Activated T-helper 2 cell treated with anti-CD3 and anti-CD28 coated beads, Interferon-gamma antibody, Interleukin-2, Interleukin-4, amounts not matched to agents 10 μg/mL and 5 μg/mL and 100 μg/mL, durations not matched to agents 14 hours and 24 hours and 36 hours (primary cell): ENCODE data around the gene SGCD. TPM values are rescaled to one million over a fixed set of nuclear protein-coding genes. Genes with fewer than 3 reads are reported as not detected.

Source experiments
- DNase-seq: peaks from one replicate; pipeline ENCODE4 v3.0.0; 2021; ENCODE audit warnings: low spot score
- H3K27ac Mint-ChIP-seq: one replicate; pipeline ENCODE4 v1.8.0; 2021; ENCODE audit warnings: mixed read lengths
- H3K27me3 Mint-ChIP-seq: one replicate; pipeline ENCODE4 v1.8.0; 2021; ENCODE audit warnings: low read depth, mixed read lengths
- H3K36me3 Mint-ChIP-seq: one replicate; pipeline ENCODE4 v1.8.0; 2021; ENCODE audit warnings: low read depth, mixed read lengths
- H3K4me1 Mint-ChIP-seq: one replicate; pipeline ENCODE4 v1.8.0; 2021; ENCODE audit warnings: low read depth, mixed read lengths
- H3K4me3 Mint-ChIP-seq: one replicate; pipeline ENCODE4 v1.8.0; 2021; ENCODE audit warnings: low read depth, mild to moderate bottlenecking, moderate library complexity, mixed read lengths
- H3K9me3 Mint-ChIP-seq: one replicate; pipeline ENCODE4 v1.8.0; 2021; ENCODE audit warnings: mixed read lengths
- intact Hi-C: fragments of 100-400 bp; cut with micrococcal nuclease; formaldehyde crosslinking; loops from one replicate; pipeline ENCODE4 v1.15.1; 2023
- total RNA-seq: library from RNA; stranded (reverse); gene quantifications from 2 replicates; pipeline ENCODE4 v1.2.3, GENCODE V29; 2022

Gene SGCD
- total RNA-seq, 1 donor from 2014 or later: not detected

DNA sequence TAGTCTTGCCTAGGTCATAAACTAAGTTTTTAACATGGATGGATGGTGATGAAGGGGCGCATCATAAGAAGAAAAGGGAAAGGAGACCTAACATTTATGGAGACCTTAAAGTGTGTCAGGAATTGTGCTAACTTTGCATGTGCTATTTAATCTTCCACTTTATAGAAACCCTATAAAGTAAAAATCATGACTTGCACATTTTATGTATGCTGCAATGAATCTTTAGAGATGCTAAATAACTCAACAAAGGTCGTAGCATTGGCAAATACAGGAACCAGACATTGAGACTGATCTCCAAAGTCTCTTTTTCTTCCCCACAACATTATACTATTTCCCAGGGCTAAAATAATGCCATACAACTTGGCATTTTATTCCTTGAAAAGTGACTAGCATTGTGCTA, 214.6 kb downstream of the SGCD start:
- DNase-seq: no peak
- Mint-ChIP-seq H3K9me3 (no peaks in the 10 kb centered on the region), H3K27me3 (peaks cover 2% of the 10 kb centered on the region), H3K4me1 (no peaks in the 10 kb centered on the region), H3K4me3 (no peak overlapping the region), H3K27ac (no peak overlapping the region), H3K36me3 (no peaks in the 10 kb centered on the region)
- intact Hi-C loops: no loop called here

DNA sequence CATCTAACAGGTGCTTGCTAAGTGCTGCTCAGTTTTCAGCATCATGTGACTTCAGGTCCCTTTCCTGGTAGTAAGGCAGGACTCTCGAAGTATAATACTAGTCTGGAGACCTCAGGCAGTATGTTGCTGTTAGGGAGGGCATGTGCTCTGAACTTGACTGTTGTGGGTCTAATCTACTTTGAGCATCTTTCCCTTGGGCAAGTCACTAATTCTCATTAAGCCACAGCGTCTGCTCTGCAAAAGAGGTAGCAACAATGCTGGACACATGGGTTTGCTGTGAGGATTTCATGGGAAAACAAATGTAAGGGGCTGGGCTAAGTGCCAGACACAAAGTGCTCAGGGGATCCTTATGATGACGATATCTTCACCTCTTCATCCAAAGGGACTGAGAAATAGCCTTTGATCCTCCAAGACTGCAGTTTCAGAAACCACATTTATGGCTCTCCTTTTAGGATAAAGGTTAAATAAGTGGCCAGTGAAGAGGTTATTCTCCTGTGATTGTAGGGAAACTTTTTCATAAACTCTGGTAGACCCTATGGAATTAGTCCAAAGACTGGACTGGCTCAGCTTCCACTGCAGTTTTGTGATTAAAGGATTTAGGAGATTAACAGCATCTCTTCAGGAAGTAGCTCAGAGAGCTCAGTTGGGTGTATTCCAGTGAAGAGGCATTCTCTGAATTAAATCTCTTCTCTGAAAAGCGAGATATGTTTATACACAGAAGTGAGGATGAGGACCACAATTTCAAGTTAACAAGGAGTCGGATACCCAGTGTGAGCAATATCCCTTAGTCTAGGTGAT, 216.6 kb downstream of the SGCD start:
- Mint-ChIP-seq H3K4me1 (no peaks in the 10 kb centered on the region), H3K27me3 (peaks cover 2% of the 10 kb centered on the region), H3K9me3 (no peaks in the 10 kb centered on the region), H3K4me3 (no peak overlapping the region), H3K27ac (no peak overlapping the region), H3K36me3 (no peaks in the 10 kb centered on the region)
- intact Hi-C loops: no loop called here
- DNase-seq: no peak

DNA sequence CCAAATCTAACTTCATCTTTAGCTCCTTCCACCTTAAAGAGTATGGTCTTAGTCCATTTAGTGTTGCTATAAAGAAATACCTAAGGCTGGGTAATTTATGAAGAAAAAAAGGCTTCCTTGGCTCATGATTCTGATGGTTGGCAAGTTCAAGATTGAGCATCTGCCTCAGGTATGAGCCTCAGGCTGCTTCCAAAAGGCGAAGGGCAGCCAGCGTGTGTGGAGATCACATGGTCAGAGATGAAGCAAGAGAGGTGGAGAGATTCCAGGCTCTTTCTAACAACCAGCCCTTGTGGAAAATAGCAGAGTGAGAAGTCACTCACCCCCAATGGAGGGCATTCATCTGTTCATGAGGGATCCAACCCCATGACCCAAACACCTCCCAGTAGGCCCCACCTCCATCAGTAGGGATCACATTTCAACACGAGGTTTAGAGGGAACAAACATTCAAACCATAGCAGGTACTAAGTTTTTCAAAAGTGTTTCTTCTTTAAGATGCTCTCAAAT, 225.9 kb downstream of the SGCD start:
- intact Hi-C loops: no loop called here
- H3K4me1 Mint-ChIP-seq: no peaks in the 10 kb centered on the region
- no peaks in the 10 kb centered on the region for H3K9me3 Mint-ChIP-seq
- DNase-seq: no peak
- no peaks in the 10 kb centered on the region for H3K27me3 Mint-ChIP-seq
- no peak overlapping the region for H3K4me3 Mint-ChIP-seq
- no peaks in the 10 kb centered on the region for H3K36me3 Mint-ChIP-seq
- H3K27ac Mint-ChIP-seq: no peak overlapping the region

DNA sequence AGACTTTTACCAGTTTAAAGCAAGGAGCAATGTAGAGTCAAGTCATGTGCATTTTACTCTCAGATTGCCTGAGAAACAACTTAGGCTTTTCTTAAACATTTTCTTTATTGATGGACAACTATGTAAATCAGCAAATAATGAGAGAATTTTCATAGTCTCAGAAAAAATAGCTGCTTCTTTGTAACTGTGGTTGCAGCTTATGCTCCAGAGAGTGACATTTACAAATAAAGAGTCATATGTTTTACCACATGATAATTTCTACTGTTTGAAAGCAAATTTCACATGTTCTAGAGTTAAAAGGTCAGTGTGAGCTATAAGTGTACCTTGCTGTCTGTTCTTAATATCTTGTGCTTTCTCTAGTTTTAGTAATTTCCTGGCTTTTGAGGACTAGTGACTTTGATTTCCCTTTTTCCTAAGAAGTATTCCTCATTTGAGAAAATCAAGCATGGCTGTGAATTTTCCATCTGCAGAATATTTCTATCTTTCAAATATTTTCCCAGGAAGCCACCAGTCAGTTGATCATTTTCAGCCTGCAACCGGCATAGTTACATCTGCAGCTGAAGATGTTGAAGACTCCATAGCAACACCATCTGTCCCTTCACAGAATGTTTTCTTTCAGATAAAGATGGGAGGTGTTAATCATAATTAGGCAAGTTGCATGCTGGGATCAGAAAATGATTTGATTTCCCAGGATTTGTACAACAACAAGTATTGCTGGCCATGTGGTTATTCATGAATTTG, 229.9 kb downstream of the SGCD start:
- Mint-ChIP-seq H3K27me3 (peaks cover 3% of the 10 kb centered on the region), H3K36me3 (no peaks in the 10 kb centered on the region), H3K4me3 (no peak overlapping the region), H3K4me1 (no peaks in the 10 kb centered on the region), H3K9me3 (no peaks in the 10 kb centered on the region), H3K27ac (no peak overlapping the region)
- intact Hi-C loops: no loop called here
- no peak for DNase-seq

DNA sequence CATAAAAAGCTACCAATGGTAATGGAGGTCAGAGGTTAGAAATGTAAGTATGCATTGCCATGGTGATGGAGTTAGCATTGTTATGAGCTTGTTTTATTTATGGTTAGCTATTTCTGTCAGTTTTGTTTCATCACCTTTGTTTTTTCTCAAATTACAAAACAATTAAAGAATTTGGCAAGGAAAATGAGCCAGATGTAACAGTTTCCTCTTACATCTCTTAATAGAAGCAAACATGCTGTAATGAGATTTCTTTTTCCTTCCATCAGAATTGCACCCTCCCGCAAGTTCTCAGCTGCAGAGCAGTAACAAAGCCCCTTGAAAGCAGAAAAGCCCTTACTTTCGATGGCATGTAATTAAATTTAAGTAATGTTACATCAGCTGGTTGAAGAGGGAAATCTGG, 233.0 kb downstream of the SGCD start:
- DNase-seq: no peak
- Mint-ChIP-seq H3K9me3 (no peaks in the 10 kb centered on the region), H3K27me3 (peaks cover 3% of the 10 kb centered on the region), H3K4me1 (no peaks in the 10 kb centered on the region), H3K36me3 (no peaks in the 10 kb centered on the region), H3K4me3 (no peak overlapping the region), H3K27ac (no peak overlapping the region)
- intact Hi-C loops: no loop called here

DNA sequence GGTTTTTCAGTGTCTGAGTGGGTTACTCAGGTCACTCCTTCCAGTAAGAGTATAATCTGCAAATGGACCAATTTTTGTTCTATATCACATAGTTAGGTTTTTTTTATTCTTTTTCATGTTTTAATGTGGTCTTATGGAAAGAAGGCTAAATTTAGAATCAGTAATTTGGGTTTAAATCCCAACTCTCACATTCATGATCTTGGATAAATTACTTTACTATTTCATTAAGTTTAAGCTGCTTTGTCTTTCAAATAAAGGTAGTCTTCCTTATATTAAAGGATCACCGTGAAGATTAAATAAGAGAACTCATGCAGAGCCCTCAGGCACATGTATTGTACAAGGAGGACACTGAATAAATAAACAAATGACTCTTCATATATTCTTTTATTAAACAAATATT, 234.7 kb downstream of the SGCD start:
- H3K27ac Mint-ChIP-seq: no peak overlapping the region
- no peaks in the 10 kb centered on the region for H3K9me3 Mint-ChIP-seq
- peaks cover 3% of the 10 kb centered on the region for H3K27me3 Mint-ChIP-seq
- no peak for DNase-seq
- no peaks in the 10 kb centered on the region for H3K4me1 Mint-ChIP-seq
- intact Hi-C loops: no loop called here
- no peaks in the 10 kb centered on the region for H3K36me3 Mint-ChIP-seq
- no peak overlapping the region for H3K4me3 Mint-ChIP-seq

DNA sequence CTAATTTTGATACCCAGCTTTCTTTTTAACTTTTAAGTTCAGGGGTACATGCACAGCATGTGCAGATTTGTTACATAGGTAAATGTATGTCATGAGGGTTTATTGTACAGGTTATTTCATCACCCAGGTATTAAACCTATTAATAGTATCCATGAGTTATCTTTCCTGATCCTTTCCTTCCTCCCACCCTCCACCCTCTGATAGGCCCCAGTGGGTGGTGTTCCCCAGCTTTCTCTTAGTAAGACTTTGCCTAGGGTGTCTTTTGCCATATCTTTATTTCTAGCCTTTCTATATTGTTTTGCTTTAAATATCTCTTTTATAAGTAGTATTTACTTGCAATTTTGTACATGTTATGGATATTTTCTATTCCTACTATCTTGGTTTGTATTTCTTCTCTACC, 243.7 kb downstream of the SGCD start:
- H3K36me3 Mint-ChIP-seq: no peaks in the 10 kb centered on the region
- no peak overlapping the region for H3K4me3 Mint-ChIP-seq
- no peaks in the 10 kb centered on the region for H3K4me1 Mint-ChIP-seq
- H3K27me3 Mint-ChIP-seq: no peaks in the 10 kb centered on the region
- H3K27ac Mint-ChIP-seq: no peak overlapping the region
- intact Hi-C loops: no loop called here
- no peak for DNase-seq
- H3K9me3 Mint-ChIP-seq: no peaks in the 10 kb centered on the region

DNA sequence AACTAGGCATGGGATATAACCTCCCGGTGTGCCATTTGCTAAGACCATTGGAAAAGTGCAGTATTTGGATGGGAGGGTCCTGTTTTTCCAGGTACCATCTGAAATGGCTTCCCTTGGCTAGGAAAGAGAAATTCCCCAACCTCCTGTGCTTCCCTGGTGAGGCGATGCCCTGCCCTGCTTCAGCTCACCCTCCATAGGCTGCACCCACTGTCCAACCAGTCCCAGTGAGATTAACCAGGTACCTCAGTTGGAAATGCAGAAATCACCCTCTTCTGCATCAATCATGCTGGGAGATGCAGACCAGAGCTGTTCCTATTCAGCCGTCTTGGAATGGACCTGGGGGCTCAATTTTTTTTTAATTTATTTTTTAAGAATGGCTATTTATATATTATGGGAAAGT, 254.8 kb downstream of the SGCD start:
- Mint-ChIP-seq H3K36me3 (no peaks in the 10 kb centered on the region), H3K27ac (no peak overlapping the region), H3K4me3 (no peak overlapping the region), H3K4me1 (no peaks in the 10 kb centered on the region), H3K27me3 (peaks cover 5% of the 10 kb centered on the region), H3K9me3 (no peaks in the 10 kb centered on the region)
- intact Hi-C loops: no loop called here
- no peak for DNase-seq

DNA sequence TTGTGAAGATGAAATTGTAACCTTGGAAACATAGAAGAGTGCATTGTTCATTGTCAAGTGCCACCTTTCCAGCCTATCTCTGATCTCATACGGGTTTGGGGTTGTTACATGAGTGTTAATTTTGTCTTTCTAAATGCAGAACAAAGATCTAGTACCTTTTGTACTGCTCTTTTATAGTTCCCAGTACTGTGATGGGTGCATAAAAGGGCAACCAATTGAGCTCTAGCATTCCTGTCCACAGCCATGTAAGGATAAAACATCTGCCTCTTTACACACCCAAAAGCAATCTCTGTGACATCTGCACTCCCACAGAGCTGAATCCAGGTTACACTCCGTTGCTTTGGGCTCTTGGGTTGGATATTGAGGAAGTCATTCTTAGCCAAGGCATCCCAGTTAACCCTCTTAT, 255.2 kb downstream of the SGCD start:
- H3K4me1 Mint-ChIP-seq: no peaks in the 10 kb centered on the region
- DNase-seq: no peak
- H3K27me3 Mint-ChIP-seq: peaks cover 5% of the 10 kb centered on the region
- no peaks in the 10 kb centered on the region for H3K36me3 Mint-ChIP-seq
- H3K4me3 Mint-ChIP-seq: no peak overlapping the region
- H3K9me3 Mint-ChIP-seq: no peaks in the 10 kb centered on the region
- no peak overlapping the region for H3K27ac Mint-ChIP-seq
- intact Hi-C loops: no loop called here

DNA sequence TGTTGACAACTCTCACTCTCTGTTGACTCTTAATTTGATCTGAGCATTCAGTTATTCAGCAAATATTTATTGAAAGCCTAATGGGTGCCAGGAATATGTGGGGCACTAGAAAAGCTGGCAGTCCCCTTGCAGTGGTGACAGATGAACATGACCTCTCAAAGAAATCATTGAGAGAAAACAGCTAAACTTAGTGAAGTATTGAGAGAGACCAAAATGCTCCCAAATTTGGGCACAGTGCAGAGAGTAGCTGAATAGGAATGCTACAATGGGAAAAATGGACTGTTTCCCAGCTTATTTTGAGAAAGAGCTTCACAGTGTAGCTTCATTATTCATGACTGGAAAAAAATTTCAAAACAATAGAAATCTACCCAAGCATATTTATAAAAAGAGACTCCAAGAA, 257.9 kb downstream of the SGCD start:
- no peak for DNase-seq
- Mint-ChIP-seq H3K27me3 (peaks cover 10% of the 10 kb centered on the region), H3K36me3 (no peaks in the 10 kb centered on the region), H3K9me3 (no peaks in the 10 kb centered on the region), H3K4me1 (no peaks in the 10 kb centered on the region), H3K27ac (no peak overlapping the region), H3K4me3 (no peak overlapping the region)
- intact Hi-C loops: no loop called here

DNA sequence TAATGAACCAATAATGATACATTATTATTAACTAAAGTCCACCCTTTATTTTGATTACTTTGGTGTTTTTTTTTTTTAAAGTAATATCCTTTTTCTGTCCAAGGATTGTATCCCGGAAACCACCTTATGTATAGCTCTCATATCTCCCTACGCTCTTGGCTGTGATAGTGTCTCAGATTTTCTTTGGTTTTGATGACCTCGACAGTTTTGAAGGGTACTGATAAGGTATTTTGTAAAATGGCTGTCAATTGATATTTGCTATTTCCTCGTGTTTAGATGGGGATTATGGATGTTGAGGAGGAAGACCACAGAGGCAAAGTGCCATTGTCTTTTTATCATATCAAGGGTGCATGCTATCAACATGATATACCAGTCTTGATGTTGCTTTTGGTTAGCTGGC, 259.0 kb downstream of the SGCD start:
- intact Hi-C loops: no loop called here
- no peak for DNase-seq
- no peak overlapping the region for H3K27ac Mint-ChIP-seq
- no peaks in the 10 kb centered on the region for H3K36me3 Mint-ChIP-seq
- H3K27me3 Mint-ChIP-seq: peaks cover 14% of the 10 kb centered on the region
- no peak overlapping the region for H3K4me3 Mint-ChIP-seq
- H3K9me3 Mint-ChIP-seq: no peaks in the 10 kb centered on the region
- H3K4me1 Mint-ChIP-seq: no peaks in the 10 kb centered on the region

DNA sequence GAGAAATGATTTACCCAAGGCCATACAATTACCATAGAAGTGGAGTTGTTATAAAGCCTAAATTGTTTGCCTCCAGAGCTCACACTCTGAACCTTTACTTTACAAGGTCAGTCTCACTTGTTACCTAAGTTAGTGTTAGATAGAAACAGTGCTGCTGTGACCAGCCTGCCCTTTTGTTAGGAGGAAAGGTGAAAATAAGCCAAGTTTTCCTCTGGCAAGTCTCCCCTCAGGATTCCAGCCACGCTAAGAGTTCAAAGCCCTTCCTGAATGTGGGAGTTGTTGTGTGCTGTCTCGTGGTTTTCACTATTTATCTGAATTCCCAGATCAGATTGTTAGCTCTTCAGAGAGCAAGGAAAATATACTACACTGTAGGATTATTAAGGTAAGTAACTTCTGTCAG, 260.0 kb downstream of the SGCD start:
- no peaks in the 10 kb centered on the region for H3K9me3 Mint-ChIP-seq
- no peak overlapping the region for H3K27ac Mint-ChIP-seq
- H3K27me3 Mint-ChIP-seq: peaks cover 14% of the 10 kb centered on the region
- no peaks in the 10 kb centered on the region for H3K36me3 Mint-ChIP-seq
- intact Hi-C loops: no loop called here
- H3K4me1 Mint-ChIP-seq: no peaks in the 10 kb centered on the region
- H3K4me3 Mint-ChIP-seq: no peak overlapping the region
- DNase-seq: no peak

DNA sequence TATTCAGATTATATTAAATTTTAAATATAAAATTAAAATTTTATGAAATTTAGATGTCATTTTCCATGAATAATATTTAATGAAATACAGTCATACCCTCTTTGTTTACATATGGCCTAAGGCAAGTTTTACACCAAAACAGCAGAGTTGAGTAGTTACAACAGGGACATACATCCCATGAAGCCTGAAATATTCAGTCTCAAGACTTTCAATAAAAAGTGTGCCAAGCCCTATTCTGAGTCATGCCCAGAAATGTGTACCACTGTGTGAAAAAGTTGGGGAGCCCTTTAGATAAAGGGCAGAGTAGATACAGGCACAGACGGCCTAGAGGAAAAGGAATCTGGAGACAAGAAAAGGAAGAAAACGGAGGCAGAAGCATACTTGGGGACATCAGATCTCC, 261.3 kb downstream of the SGCD start:
- intact Hi-C loops: no loop called here
- Mint-ChIP-seq H3K36me3 (no peaks in the 10 kb centered on the region), H3K27me3 (peaks cover 16% of the 10 kb centered on the region), H3K27ac (no peak overlapping the region), H3K9me3 (no peaks in the 10 kb centered on the region), H3K4me3 (no peak overlapping the region), H3K4me1 (no peaks in the 10 kb centered on the region)
- no peak for DNase-seq
